Choroid plexus epithelial cell (primary cell): ENCODE results near the gene ANKRD40.

Experiments used
- DNase-seq: peaks from one replicate; pipeline ENCODE4 v3.0.0-alpha.2; 2010; ENCODE audit warnings: low read depth
- H3K4me3 ChIP-seq: 2 replicates; pipeline ENCODE4 v1.5.1; 2011; ENCODE audit warnings: low read depth, mild to moderate bottlenecking, control low read depth, low read length, moderate library complexity
- TF ChIP-seq, protein P1 (sequence below): conservative IDR thresholded peaks from 2 replicates; pipeline ENCODE4 v1.5.1; 2011; ENCODE audit warnings: low read depth, mild to moderate bottlenecking, control low read depth, inconsistent platforms, low read length, moderate library complexity

ANKRD40 gene

DNA sequence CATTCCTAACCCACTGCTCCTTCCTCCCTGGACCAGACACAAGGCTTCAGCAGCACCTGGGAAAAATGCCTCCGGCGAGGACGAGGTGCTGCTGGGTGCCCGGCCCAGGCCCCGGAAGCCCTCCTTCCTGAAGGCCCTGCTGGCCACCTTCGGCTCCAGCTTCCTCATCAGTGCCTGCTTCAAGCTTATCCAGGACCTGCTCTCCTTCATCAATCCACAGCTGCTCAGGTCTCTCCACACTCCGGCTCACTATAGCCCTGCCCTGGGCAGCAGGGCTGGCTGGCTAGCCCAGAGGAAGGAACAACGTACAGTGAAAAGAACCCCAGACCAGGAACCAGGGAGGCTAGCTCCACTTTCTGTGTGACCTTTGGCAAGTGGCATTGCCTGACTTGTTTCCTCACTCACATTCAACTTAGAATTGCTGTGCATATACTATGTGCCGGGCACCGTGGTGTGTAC lies 46.8 kb downstream of the ANKRD40 start:
- DNase-seq, result no peak
- H3K4me3 ChIP-seq, result no peak overlapping the region
- TF ChIP-seq, protein P1, sequence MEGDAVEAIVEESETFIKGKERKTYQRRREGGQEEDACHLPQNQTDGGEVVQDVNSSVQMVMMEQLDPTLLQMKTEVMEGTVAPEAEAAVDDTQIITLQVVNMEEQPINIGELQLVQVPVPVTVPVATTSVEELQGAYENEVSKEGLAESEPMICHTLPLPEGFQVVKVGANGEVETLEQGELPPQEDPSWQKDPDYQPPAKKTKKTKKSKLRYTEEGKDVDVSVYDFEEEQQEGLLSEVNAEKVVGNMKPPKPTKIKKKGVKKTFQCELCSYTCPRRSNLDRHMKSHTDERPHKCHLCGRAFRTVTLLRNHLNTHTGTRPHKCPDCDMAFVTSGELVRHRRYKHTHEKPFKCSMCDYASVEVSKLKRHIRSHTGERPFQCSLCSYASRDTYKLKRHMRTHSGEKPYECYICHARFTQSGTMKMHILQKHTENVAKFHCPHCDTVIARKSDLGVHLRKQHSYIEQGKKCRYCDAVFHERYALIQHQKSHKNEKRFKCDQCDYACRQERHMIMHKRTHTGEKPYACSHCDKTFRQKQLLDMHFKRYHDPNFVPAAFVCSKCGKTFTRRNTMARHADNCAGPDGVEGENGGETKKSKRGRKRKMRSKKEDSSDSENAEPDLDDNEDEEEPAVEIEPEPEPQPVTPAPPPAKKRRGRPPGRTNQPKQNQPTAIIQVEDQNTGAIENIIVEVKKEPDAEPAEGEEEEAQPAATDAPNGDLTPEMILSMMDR, result no peak

DNA sequence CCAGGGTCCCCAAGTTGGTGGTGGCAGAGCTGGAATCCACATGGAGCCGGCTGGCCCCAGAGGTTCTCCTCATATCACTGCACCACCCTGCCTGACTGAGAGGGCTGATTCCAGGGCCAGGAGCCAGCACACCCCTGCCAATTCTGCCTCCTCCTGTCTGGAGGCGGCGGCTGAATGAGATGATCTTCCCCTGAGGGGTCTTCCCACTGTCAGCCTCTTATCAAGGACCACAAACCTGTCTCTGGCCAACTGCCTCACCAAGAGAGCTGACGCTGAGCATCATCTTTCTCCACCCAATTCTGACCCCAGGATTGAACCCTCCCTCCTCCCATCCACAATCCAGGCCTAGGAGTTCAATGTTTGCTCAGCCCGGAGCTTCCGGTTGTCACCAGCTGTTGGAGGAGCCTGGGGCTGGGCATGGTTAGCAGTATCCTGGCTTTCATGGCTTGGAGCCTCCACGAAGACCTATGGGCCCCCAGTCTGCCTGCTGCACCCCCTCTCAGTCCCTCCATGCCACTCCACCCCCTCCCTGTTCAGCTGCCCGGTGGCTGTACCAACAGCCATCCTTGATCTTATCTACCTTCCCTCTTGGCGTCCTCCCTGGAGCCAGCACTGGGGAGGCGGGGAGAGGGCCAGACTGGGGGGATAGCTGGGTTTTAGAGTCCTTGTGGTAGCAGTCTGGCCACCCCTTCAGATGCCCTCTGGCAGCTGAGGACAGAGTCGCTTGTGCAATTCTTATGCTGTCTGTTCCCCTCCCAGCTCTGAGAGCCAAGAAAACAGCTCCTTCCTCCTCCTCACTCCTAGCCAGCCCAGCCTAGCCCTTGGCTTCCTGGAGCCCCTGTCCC lies 47.5 kb downstream of the ANKRD40 start:
- peak; percentile 36 for DNase-seq
- TF ChIP-seq, protein P1, result no peak
- H3K4me3 ChIP-seq, result no peak overlapping the region

DNA sequence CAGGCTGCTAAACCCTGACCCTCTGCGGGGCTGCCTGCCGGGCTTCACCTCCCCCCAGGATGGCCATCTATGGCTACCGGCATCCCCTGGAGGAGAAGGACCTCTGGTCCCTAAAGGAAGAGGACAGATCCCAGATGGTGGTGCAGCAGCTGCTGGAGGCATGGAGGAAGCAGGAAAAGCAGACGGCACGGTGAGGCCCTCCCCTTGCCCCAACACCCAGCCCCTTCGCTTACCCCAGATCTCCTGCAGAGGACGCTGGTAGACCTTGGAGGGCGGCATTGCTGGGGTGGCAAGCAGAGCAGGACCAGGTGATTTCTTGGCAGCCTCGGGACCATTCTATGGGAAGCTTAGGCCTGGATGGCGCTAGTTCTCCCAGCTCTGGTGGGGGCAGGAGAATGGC lies 48.5 kb downstream of the ANKRD40 start:
- no peak overlapping the region for H3K4me3 ChIP-seq
- TF ChIP-seq, protein P1, result no peak
- no peak for DNase-seq

DNA sequence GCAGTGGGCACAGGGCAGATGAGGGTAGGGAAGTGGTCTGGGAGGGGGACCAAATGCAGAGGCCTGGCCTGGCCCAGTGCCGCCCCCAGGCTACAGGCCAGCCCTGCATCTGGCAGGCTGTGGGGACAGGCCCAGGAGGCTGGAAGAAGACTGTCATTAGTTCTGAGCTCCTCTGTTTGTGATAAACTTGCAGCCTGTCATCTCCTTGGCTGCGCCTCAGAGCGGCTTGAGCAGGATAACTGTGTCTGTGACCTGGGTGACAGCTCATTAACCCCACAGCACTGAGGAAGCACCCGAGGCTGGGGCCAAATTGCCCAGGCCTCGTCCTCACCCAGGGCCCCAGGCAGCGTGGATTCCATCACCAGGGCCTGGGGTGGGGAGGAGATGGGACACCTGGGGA lies 49.1 kb downstream of the ANKRD40 start:
- no peak overlapping the region for H3K4me3 ChIP-seq
- TF ChIP-seq, protein P1, result no peak
- DNase-seq, result no peak

DNA sequence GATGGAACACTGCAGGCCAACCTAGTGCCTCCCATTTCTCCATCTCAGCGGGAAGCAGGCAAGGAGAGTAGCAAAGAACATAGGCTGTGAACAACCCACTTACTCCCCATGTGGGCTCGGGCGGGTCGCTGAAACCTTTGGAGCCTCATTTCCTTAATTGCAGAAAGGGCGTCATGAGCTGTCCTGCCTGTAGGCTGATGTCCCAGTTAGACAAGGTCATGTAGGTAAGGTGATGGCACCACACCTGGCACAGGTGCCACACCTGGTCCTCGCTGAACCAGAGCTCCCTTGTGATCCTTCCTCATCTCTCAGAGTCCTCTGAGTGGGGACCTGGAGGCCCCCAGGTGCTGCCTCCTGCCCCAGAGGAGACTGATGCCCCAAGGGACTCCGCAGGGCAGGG lies 50.1 kb downstream of the ANKRD40 start:
- TF ChIP-seq, protein P1, result no peak
- H3K4me3 ChIP-seq, result no peak overlapping the region
- DNase-seq, result no peak

DNA sequence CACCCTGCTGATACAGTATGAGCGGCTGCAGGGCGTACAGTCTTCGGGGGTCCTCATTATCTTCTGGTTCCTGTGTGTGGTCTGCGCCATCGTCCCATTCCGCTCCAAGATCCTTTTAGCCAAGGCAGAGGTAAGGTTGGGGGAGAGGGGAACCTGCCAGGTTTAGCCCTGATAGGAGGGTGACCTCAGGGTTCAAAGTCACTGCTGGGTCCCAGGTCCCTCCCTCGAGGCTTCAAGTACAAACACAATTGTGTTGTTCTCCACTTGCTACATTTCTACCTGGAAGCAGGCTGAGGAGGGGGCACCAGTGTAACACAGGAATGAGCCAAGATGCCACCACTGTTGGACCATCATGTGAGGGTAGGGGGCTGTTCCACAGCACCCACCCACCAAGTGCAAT lies 50.7 kb downstream of the ANKRD40 start:
- no peak for DNase-seq
- H3K4me3 ChIP-seq, result no peak overlapping the region
- TF ChIP-seq, protein P1, result no peak

DNA sequence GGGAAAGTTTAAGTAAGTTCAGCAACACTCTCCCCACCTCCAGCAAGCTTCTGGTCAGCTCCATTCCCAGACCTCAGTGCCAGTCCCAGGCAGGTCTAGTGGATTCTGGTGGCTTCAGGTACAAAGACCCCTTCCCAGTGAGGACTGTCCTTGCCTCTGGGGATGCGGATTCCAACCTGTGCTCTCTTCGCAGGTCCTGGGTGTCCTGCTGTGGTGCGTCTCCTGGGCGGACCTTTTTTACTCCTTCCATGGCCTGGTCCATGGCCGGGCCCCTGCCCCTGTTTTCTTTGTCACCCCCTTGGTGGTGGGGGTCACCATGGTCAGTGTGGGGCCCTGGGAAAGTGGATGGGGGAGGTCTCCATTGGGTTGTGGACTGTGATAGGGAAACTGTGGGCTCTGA lies 51.2 kb downstream of the ANKRD40 start:
- TF ChIP-seq, protein P1, result no peak
- H3K4me3 ChIP-seq, result no peak overlapping the region
- no peak for DNase-seq
